Fibroblast of skin of right biceps (primary cell): ENCODE measurements around the gene MBOAT2.
A peak's percentile ranks its signal among the peaks of the same experiment; 100 is the strongest.

Source experiments
- DNase-seq: peaks from one replicate; pipeline ENCODE4 v3.0.0-alpha.2; 2013

The MBOAT2 gene

DNA sequence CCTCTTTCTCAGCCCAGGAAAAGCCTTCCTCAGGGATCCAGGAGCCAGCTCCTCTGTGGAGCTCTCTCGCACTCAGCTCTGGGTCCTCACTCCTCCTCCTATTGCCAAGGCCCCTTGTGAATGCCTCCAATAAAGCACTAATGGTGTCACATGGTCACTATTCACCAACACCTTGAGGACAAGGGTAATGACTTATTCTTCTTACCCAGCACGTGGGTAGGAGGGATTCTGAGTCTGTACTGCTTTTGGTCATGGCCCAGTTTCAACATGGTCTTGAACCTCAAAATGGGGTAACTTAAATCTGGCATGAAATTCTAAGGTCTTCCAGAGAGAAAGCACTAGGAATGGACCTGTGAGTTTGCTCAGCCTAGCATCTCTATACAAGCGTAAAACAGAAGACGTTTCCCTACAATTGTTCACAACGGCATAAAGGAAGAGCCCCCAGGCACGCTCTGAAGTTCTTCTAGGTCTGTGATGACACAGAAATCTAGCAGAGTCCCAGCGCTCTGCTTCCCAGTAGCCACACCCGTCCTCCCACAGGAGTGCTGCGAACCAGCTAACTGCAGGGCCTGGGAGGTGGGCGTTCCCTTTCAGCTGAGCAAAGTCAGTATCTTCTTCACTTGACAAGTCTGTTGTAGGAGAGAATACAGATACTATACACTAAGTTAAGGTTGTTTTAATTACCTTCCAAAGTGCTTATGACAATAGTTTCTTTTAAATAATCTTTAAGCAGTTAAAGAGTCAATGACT, 151.5 kb downstream of the MBOAT2 start:
- no peak for DNase-seq

DNA sequence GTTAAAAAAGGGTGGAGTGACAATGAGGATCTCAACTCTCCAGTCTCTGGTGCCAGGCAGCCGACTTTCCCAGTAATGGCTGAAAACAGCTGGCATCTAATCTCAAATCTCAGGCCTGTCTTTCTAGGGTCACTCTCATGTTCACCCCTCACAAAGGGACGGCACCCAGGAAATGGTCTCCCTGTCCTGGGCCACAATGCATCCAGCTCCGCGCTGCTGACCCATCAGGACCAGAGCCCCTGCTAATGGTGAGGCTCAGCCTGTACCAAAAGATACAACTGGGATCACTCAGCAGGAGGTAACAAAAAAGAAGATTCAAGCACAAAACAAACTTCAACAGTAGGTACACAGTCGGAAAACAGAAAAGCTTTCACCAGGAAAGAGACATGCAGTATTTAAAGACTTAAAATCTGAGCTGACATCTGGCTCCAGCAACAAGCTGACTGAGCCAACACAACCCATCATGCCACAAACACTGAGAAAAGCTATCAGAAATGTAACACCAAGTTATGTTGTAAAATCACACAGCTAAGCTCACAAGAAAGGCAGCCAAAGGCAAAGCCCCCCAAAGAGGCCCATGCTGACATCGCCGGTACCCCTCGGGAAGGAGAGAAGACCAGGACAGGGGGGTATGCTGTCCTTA, 152.5 kb downstream of the MBOAT2 start:
- DNase-seq: no peak

DNA sequence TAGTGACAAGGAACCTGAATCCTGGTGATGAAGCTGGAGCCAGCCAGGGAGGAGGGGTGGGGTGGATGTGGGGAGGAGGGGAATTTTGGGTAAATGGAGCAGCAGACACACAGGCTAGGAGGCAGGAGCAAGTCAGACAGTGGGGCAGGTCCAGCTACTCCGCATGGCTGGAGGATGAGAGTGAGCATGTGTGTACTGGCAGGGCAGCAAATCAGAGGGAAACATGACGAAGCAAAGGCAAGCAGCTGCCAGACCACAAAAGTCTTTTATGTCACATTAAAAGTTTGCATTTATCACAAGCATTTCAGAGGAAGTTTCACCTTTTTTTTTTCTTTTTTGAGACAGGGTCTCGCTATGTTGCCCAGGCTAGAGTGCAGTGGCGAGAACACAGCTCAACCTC, 154.2 kb downstream of the MBOAT2 start:
- peak; percentile 77 for DNase-seq

DNA sequence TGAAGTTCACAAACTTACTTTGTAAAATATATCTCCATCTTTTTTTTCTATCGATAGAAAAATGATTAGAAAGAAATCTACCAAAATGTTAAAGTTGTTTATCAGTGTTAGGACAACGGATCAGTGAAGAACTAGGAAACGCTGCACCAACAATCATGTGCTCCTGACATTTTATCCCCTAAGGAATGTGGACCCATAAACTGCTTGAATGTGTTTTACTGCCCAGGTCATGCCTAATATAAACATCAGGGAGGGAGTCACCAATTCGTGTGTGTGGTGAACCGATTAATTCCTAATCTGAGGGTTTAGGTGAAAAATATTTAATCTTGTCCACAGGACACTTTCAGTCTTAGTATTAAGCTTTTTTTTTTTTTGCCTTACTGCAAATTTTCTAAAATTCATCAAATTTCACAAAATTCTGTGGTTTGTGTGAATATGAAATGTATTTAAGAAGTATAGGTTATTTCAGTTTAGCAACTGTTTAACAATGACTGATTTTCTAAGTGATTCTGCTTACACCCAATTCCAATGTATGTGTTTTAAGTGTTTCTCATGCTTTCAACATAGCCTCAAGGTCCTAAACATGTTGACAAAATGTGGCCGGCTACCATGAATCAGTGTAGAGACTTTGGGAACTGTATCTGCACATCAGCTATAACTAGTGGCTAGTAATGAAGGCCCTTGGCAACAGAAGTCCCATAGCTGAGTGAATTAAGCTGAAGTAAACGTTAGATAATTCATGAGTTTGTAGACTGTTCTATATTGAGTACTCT, 155.0 kb downstream of the MBOAT2 start:
- DNase-seq: peak; percentile 14

DNA sequence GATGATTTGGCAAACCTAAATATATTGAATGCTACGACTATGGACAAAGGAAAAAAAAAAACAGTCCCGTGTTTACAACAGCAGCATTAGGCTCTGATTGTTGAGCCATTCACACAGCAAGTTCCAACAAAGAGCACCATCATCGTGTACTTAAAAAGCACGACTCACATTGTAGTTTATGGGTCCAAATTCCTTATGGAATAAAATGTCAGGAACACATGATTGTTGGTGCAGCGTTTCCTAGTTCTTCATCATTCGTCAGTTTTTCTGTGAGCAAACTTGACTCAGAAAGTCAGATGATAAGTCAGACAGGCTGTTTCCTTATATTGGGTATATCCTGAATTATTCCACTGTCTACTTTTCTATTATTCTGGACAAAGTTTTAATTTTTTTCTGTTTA, 156.1 kb downstream of the MBOAT2 start:
- DNase-seq: peak; percentile 54

DNA sequence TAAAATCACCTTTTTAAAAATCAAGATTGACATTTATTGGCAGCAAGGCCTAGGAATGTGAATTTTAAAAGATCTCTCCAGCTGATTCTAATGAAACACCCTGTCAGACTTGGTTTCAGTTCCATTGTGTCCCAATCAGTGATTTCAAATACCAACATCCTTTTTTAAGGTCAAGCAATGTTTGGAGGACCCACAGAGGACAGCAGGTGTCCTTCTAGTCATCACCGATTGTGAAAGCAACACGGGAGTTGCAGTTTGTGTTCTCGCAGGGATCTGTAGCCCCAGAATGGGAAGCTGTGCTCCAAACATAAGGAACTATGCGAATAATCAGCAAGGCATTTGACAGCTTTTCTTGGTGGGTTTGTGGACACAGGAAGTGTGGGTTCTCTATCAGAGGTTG, 161.6 kb downstream of the MBOAT2 start:
- no peak for DNase-seq

DNA sequence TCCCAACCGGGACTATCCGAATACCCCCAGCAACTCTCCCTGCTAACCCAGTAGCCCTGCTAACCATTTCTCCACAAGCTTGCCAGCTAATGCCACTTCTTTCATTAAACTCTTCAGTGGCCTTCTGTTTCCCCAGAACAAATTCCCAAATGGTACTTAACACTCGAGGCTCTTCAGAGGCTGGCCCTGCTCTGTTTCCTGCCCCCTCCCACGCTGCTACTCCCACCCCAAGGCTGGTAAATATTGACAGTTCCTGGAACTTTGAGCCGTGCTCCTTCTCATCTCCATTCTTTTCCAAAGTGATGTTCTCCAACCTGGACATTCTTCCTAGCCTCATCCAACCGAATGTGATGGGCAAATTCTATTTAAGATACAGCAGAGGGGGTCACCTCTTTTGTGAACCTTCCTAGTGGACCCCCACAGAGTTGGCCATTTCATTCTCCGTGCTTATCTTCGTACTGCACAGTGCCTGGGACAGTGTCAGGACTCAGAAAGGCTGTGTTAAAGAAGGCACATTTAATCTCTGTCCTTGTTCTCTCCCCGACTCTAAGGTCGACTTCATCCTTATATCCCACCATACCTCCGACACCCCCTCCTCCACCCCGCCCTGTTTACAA, 162.9 kb downstream of the MBOAT2 start:
- DNase-seq: no peak

DNA sequence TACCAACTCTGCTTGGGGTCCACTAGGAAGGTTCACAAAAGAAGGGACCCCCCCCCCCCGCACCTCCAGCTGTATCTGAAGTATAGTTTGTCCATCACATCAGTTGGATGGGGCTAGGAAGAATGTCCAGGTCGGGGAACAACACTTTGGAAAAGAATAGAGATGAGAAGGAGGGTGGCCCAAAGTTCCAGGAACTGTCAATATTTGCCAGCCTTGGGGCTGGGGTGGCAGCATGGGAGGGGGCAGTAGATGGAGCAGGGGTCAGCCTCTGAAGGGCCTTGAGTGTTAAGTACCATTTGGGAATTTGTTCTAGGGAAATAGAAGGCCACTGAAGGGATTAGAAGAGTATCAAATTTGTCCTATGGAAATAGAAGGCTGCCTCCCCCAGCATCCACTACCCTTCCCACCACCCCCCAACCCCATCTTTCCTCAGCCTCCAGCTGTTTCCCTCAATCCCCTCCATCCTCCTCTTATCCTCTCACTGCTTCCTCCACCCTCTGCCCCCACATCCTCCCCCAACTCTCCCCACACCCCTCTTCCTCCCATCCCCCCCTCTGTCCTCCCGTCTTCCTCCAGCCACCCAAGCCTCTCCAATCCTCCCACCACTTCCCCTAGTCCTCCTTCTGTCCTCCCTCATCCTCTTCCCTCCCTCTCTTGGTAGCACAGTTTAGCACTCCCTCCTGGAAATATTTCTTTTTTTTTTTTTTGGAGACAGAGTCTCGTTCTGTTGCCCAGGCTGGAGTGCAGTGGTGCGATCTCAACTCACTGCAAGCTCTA, 164.1 kb downstream of the MBOAT2 start:
- DNase-seq: no peak

DNA sequence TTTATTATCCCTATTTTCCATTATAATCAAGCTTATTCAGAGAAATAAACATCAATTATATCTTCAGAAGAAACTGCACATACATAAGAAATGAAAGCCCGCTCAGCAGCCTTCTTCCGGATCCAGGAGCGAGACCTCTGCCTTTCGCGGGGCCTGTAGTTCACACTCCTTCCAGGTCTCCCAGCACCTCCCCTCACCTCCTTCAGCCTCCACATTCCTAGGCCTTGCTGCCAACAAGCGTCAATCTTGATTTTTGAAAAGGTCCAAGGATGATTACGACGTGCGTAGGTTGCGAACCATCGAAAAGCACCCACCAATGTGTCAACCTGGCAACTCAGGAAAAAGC, 165.7 kb downstream of the MBOAT2 start:
- no peak for DNase-seq

DNA sequence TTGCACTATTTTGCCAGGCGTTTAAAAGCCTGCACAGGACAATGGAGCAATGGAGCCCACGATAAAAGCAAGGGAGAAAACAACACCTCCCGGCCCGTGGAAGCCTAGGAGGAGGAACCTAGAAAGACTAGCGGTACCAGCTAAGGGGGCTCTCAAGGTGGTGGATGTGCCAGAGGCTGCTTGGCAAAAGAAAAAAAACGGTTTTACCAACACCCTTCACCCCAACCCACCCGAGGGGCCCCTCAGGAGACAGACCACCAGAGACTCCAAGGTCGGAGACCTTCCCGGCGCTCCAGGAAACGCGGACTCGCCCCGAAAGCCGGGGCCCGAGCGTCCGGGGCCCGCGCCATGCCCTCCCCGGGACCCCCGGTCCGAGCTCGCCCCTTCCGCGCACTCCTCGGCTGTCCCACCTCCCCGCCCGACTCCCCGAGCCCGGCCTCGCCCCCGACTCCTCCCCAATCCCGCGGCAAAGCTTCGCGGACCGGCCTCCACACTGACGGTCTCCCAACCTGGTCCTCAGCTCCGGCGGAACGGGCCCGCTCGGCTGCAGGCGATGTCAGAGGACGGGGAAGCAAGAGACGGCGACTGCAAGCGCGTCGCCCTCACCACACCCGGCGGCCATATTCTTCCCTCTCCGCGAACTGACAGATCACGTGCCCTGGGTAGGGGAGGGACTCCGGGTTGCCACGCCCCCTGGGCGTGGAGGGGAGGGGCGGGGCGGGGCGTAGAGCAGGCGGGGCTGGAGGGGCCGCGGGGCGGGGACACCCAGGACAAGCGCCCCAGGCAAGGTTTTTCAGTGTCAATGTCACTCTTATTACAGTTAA, 166.3 kb downstream of the MBOAT2 start, which contains the start of gene KIDINS220:
TSS of gene KIDINS220 (minus strand) at position 643 of the 824 bp plus-strand sequence. CDS start 10,520 bp downstream, outside the sequence.
- peak; percentile 84 for DNase-seq

DNA sequence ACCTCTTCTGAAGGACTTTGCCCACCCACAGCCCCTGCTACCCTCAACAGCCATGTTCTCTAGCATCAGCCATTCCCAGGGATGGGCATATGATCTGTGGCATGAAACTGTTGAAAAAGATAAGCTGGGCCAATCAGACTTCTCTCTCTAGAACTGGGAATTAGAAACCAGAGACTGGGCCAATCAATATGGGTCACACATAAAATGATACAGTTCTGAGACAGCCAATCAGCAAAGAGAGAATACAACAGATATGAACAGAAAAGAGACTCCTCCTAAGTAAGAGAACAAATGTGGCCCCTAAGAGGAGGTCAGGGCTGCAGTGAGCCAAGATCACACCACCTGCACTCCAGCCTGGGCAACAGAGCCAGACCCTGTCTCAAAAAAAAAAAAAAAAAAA, 168.2 kb downstream of the MBOAT2 start:
- no peak for DNase-seq

DNA sequence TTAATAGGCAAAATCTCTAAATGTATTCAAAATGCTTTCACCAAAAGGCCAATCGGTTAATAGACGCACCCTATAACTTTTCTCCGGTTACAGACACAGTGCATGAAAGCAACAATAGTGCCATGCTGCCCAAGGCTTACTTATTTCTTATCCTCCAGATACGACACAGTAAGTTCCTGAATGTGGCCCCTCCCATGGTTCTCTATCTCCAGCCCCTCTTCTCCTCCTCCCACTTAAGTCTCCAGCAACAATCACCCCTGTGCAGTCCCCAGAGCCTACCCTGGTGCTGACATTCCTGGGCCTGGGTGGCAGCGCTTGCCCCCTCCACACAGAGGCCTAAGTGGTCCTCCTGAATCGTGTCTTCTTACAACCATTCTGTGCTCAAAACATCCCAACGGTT, 169.6 kb downstream of the MBOAT2 start:
- no peak for DNase-seq

DNA sequence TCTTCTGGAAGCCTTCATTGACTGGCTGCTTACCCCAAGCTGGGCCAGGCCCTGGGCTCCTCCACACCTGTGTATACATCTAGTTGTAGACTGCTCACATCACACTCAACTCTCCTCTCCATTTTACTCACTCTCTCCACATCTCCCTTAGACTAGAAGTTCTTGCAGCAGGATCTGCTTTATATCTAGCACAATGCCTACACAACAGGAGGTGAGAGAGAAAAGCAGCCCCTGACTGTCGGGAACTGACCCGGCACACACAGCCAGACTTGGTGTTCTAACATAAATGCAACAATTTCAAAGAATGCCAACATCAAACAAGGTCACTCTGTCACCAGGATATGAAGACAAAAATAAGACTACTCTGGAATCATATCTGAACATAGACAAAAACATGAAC, 172.0 kb downstream of the MBOAT2 start:
- DNase-seq: no peak

DNA sequence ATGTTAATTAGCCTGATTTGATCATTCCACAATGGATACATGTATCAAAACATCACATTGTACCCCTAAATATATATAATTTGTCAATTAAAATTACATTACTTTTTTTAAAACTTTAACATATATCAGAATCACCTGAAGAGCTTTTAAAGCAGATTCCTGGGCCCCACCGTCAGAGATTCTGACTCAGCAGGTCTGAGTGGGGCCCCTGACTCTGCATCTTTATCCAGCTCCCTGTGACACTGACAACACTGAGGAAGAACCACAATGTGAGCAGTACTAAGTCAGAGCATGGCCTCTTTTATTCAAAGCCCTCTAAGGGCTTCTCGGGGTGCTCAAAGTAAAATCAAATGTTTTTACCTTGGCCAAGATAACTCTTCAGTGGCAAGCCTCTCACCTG, 175.8 kb downstream of the MBOAT2 start:
- DNase-seq: no peak

DNA sequence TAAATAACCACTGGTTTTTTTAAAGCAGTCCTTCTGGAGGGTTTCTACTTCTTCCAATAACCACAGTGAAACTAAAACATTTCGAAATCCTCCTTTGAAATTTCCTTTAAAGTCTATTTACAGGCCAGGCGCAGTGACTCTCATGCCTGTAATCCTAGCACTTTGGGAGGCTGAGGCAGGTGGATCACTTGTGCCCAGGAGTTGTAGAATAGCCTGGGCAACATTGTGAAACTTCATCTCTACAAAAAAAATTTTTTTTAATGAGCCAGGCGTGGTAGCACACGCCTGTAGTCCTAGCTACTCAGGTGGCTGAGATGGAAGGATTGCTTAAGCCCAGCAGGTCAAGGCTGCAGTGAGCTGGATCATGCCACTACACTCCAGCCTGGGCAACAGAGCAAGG, 181.3 kb downstream of the MBOAT2 start:
- no peak for DNase-seq

DNA sequence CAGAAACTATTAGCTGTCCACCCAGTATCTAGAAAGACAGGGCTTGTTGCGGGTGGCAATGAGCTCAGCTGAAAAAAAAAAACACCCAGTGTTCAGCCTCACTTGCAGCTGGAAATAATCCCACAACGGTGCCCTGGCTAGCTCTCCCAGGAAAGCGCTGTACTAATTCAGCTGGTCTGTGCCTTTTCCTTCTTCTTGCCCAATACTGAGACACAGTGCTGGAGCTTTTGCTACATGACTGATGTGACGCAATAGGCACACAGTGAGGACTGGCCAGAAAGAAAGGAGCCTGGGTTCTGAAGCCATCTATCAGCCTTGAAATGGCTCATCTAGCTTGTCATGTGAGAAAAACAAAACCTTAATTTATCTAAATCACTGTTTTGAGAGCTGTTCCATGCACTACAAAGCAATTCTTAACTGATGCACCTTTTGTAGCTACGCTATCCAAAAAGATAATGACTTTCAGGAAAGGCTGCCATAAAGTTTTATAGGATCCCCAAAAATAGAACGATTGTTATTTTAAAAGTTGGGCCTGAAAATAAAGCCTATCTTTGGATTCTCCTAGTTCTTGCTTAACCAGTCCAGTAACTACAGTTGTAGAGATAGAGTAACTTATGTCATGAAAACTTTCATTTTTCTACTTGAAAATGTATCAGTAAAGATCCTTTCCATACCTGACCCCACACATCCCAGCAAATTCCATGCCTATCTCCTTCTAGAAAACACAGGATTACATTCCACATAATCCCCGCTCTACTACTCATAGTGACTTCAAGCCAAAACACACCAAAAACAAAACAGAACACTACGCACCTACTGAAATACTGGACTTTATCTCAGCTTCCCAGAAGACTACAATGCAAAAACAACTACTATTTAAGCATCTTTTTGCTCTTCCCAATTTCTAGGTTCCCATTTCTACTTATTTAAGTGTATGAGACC, 181.9 kb downstream of the MBOAT2 start:
- DNase-seq: peak; percentile 21

DNA sequence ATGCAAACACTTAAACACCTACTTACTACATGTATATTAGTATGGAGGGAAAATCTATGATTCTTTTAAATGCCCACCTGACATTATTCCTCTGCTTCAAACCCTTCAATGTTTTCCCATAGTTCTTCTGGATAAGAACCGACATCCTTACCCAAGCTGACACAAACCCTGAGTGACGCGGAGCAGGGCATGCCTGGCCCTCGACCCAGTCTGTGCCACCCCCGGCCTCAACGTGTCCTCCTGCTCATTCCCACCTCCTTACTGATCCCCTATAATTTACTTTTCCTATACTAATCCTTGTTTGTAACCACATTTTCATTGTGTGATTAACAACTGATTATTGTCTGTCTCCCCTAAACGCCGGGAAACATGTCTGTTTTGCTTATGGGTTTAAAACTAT, 183.5 kb downstream of the MBOAT2 start:
- no peak for DNase-seq

DNA sequence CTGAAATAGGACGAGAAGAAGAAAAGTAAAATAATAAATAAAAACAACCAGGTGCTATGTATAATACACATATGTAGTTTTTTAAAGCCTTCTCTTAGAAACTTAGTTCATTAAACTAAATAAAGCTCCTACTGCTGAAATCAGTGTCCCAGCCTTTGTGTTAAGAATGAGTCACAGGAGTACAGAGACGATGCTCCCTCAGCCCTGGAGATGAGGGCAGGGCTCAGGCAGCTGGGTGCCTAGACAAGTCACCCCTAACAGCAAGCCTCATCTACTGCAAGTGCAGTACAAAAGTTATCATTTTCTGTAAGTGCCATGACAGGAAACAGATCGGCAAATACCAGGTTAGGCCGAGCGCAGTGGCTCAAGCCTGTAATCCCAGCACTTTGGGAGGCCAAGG, 184.3 kb downstream of the MBOAT2 start:
- DNase-seq: peak; percentile 30

DNA sequence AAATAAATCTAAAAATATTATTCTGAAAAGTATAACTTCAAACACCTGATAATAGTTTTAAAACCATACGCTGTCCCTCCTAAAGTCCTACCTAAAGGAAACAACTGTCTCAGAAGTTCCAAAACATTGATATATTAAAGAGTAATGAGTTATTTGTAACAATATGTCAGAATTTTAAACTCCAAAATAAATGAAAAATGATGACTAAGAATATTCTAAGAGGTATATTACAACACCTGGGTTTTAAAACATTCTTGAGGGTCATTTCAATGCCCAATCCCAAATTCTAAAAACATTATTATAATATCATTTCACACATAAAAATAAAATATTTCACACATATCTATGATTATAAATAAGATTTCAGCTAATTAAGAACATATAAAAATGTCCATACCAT, 186.3 kb downstream of the MBOAT2 start:
- DNase-seq: no peak

DNA sequence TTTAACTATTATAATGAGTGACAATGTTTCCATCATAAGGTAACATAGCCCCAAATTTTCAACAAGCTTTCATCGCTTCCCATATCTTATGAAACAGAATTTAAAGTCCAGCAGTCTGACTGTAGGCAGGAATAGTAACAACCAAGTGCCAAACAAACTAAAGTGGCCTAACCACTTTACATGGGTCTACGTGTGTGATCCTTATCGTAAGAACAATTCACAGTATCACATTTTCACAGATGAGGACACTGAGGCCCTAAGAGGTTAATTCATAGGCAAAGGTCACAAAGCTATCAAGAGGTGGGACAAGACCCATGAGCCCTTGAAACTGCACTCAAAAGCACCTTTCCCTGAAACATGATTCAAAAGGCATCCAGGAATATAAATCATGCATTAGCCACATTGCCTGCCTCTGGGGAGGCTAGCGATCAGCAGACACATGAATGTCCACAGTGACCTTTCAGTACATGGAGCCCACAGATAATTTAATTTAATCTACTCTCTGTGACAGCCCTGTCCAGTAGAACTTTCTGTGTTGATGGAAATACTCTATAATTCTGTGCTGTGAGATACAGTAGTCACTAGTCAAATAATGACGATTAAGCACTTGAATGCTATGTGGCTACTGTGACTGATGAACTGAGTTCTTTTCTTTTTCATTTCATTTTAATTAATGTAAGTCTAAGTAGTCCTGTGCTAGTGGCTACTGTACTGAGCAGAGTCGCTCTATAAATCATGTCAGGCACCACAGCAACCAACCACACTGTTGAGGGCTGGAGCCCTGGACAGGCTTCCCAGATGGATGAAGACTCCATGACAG, 196.4 kb downstream of the MBOAT2 start:
- DNase-seq: no peak
